Activated CD4-positive, alpha-beta T cell treated with anti-CD3 and anti-CD28 coated beads, Interleukin-2, Interleukin-4, amounts not matched to agents 100 ng/mL and 50 ng/mL, durations not matched to agents 16 hours and 8 hours (primary cell): ENCODE measurements around the gene PPP1R27.

Source experiments
- DNase-seq: peaks from one replicate; pipeline ENCODE4 v3.0.0-alpha.2; 2020; ENCODE audit warnings: low spot score

The PPP1R27 gene, protein sequence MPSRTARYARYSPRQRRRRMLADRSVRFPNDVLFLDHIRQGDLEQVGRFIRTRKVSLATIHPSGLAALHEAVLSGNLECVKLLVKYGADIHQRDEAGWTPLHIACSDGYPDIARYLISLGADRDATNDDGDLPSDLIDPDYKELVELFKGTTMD

GRCh38 chr17:81834831-81835267 is at the start of gene PPP1R27:
TSS of gene PPP1R27 (minus strand) at chr17:81835050. CDS start at chr17:81834953, 97 bp downstream.
- DNase-seq: no peak

DNA sequence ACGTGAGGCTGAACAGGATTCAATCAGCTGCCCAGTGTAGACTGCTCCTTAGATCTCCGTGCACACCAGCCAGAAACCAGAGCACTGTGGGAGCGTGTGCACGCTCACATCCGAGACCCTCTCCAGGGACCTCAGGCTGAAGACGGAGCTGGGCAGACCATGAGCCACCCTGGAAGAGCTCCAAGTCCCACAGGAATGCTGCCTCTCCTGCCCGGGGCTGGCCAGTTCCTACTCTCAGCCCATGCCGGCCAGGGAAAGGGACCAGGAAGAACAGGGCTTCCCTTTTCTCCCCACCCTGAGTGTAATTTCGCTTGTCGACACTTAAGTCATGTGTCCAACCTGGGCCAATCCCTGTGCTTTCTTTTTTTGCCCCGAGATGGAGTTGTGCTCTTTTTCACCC is 49.7 kb upstream of the PPP1R27 start:
- DNase-seq: no peak

- no peak for DNase-seq
These were observed 44.3 kb upstream of the PPP1R27 start for GRCh38 chr17:81879121-81879520.

- DNase-seq: no peak
These were observed 43.4 kb upstream of the PPP1R27 start for GRCh38 chr17:81878294-81878693.

DNA sequence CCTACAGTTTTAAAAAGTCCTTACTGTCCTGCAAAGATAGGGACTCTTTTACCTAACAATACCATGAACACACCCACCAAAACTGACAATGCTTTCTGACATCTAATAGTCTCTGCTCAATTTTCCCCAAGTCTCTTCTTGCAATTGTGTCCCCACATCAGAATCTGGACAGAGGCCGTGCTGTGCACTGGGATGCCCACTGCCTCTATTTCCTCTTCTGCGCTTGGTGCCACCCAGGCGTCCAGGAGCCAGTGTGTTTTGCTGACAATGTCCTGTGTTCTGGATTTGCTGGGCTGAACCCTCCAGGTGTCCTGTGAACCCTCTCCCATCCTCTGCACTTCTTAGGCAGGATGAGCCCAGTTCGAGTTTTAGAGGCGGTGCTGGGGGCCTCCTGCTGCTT is 42.7 kb upstream of the PPP1R27 start:
- no peak for DNase-seq

DNA sequence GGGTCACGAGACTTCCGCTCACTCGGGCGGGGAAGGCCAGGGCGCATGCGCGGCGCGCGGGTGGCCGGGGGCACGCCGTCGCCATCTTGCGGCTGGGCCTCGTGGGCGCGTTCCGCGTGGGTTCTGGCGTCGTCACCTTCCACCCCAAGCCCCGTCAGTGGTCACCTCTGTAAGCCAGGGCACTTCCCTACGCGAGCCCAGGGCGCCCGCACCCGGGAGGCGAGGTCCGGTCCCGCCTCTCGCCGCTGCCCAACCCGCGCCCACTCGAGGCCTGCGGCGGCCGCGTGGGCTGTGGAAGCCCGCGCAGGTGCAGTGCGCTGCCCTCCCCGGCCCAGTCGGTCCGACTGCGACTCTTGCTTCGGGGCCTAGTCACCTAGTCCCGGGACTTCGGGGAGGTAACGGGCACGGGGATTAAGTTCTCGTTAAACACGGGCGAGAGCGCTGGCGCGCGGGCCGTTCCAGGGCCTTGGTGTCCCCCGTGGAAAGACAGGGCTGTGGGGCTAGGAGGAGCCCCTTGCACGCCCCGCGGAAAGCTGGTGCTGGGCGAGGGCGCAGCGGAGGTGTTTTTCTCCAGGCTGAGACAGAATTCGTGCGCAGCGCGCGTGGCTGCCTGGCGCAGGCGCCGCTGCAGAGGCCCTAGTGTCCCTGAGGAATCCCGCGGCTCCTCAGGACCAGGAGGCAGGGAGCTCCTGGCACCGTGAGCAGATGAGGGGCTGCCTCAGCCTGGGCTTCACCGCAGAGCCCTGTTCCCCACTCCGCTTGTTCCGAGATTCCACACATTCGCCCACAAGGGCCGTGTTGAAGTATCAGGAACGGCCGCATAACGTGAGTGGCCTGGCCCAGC is 36.8 kb upstream of the PPP1R27 start:
- peak; percentile 96 for DNase-seq

- no peak for DNase-seq
These were observed 36.1 kb upstream of the PPP1R27 start, which contains the start of gene ARHGDIA for GRCh38 chr17:81870981-81871386. TSS of gene ARHGDIA (minus strand) at chr17:81871337. CDS start at chr17:81869930, 1,407 bp downstream.

DNA sequence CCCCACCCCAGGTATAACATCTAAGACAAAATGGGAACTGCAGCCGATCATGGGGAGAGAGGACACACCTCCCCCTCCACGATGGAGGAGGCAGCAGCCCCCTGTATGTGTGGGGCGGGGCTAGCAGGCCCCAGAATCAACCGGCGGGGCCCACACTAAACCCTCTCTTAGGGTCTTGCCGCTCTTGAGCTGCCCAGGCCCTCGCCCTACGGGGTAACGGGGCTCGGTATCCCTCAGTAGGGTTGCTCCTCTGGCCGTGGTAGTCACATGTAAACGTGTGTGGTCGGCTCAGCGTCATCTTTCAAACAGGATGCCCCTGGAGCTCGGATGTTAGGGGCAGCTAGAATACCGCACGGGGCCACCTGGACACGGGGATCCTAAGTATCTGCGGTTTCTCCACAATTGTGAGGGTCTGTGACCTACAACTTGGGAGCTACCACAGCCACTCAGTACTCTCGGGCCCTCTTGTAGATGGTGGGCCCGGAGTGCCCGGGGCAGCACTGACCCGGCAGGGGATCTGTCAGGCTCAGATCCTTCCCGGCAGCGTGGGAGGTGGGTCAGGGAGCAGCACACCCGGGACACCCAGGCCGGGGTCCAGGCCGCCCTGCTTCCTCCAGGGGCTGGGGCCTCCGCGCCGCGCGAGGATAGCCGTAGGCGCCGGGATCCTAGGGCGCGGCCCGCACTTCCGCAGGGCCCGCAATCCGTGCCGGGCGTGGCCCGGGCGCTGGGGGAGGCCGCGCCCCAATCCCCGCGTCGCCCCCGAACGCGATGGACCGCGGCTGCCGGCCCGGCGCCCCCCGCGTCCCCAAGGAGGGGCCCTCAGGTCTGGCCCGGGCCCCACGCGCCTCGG is 35.5 kb upstream of the PPP1R27 start:
- DNase-seq: no peak

- DNase-seq: no peak
These were observed 34.6 kb upstream of the PPP1R27 start for GRCh38 chr17:81869221-81870130.

DNA sequence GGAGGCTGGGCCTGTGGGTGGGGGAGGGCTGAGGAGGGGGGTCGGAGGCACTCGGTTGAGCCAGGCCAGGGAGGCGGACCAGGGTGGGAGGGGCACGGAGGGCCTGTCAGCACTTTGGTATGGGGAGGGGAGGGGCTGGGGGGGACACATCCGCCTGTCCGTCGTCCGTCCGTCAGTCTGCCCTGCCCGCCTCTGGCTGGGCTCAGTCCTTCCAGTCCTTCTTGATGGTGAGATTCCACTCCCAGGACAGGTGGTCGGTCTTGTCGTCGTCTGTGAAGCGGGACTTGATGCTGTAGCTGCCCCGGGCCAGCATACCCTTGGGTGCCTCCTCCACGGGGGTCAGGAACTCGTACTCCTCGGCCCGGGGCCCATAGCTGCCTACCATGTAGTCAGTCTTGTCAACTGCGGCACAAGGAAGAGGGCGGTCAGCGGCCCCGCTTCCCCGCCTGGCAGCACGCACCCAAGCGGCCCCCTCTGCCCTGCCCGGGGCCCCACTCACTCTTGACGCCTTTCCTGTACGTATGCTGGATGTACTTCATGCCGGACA is 33.9 kb upstream of the PPP1R27 start:
- DNase-seq: no peak

GRCh38 chr17:81867991-81868673 is 33.3 kb upstream of the PPP1R27 start:
- DNase-seq: no peak

DNA sequence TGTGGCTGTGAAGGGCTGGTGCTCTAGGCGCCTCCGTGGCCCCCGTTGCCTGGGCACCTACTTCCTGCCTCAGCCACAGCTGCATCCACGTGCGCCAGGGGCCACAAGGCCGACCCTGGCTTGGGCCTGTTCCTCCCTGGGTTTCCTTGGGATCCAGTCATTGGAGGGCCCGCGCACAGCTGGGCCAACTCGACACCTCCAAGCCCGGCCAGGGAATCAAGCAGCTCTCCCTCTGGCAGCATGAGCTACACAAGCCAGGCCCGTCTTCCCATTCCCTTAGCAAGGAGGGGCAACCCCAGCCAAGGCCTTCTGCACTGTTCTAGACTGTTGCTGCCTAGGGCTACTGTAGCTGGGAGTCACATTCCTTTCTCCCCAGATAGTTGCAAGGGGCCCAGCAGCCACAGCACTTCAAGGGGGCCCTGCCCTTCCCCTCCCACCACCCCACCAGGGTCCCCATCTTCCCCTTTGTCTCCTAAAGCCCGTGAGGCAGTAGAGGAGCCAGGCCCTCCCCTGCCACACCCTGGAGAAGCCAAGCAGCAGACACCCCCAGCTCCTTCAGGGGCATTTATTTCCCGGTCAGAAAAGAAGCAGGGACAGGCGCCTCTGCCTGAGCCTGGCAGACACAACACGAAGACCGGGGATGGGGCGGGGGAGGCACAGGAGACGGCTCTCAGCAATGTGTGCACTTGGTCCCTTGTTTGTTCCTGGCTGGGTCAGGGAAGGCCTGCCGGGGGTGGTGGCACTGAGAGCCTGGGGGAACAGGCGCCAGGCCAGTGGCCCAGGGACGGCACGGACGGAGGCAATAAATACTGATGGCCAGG is 32.5 kb upstream of the PPP1R27 start:
- DNase-seq: no peak

- no peak for DNase-seq
These were observed 31.8 kb upstream of the PPP1R27 start for GRCh38 chr17:81866440-81867169.

DNA sequence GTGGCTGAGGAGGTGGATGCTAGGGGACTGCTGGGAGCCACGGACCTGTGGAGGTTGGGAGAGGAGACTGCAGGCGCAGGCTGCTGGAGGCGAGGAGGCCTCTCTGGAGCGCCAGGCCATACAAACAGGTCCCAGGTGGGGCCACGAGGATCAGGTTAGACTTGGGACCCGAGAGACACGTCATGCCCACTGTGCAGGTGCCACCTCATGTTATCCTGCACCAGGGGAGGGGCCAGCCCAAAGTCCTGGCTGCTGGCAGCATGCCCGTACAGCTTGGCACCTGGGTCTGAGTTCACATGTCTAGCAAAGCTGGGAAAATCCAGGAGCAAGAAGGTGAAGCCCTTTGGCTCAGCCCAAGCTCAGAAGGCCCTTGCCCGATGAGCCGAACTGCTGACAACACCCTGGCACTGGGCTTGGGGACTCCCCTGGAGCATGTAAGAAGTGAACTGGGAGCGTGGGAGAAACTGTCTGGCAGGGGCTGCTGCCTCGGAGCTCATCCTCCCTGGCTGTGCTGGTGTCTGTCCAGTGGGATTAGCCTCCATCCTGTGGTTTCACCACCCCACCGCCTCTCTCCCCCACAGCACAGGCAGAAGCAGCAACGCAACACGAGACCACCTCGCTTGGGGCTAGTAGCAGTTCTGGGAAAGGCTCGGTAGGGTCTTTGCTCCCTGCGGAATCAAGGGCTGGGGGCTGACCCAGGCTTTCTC is 31.0 kb upstream of the PPP1R27 start:
- DNase-seq: no peak

- no peak for DNase-seq
These were observed 30.5 kb upstream of the PPP1R27 start for GRCh38 chr17:81865358-81865732.

- no peak for DNase-seq
These were observed 29.3 kb upstream of the PPP1R27 start for GRCh38 chr17:81863833-81864768.

- DNase-seq: no peak
These were observed 28.3 kb upstream of the PPP1R27 start for GRCh38 chr17:81863123-81863675.
